Adrenal gland (tissue), 12 donors: Measurements from ENCODE around the gene COL15A1. TPM values are rescaled to one million over a fixed set of nuclear protein-coding genes. Genes with fewer than 3 reads are reported as not detected.

Experiments
- DNase-seq, 7 donors: peaks; one replicate each; pipeline ENCODE4 v3.0.0-alpha.2; 2019 to 2020
- H3K27ac ChIP-seq, 5 donors: fragments of 200-600 bp; sonication (generic) in 4 of 5; 1 replicate in 3 of 5; 2 replicates in 2 of 5; pipeline versions ENCODE4 v1.5.1 to v1.8.0; 2016 to 2020; ENCODE audit warnings: mild to moderate bottlenecking in 1 of 5
- H3K27me3 ChIP-seq: fragments of 200-600 bp; 2 replicates; pipeline ENCODE4 v1.8.0; 2021
- H3K36me3 ChIP-seq, 2 donors: fragments of 200-600 bp; replicated peaks in 1 of 2; 1 replicate in 1 of 2; 2 replicates in 1 of 2; pipeline versions ENCODE4 v1.5.1 to v1.8.0; 2018 to 2022
- H3K4me1 ChIP-seq, 2 donors: fragments of 200-600 bp; replicated peaks in 1 of 2; 1 replicate in 1 of 2; 2 replicates in 1 of 2; pipeline versions ENCODE4 v1.5.1 to v1.8.0; 2018 to 2021
- H3K4me3 ChIP-seq, 4 donors: fragments of 200-600 bp; sonication (generic) in 3 of 4; one replicate each; pipeline ENCODE4 v1.5.1; 2016 to 2018
- H3K9me3 ChIP-seq, 3 donors: fragments of 200-600 bp; sonication (generic) in 1 of 3; replicated peaks in 1 of 3; 1 replicate in 2 of 3; 2 replicates in 1 of 3; pipeline versions ENCODE4 v1.5.1 to v1.8.0; 2016 to 2021
- POLR2A ChIP-seq, 2 donors: fragments of 450-650 bp; IDR thresholded peaks; one replicate each; pipeline ENCODE4 v1.6.1; 2017; ENCODE audit warnings: antibody characterized with exemption in 2 of 2, mild to moderate bottlenecking in 2 of 2, moderate library complexity in 1 of 2
- WGBS, 4 donors: extraction: QIAGEN DNeasy Blood & Tissue Kit in 2 of 4; methylation state at CpG; one replicate each; pipeline versions ENCODE4 v1.1.5 to v1.1.7; 2013 to 2017; 5-methylcytosine and 5-hydroxymethylcytosine counted together
- intact Hi-C, 2 donors: fragments of 100-400 bp; cut with DNase I; formaldehyde crosslinking; loops; one replicate each; pipeline versions ENCODE4 v1.14.1 to v1.15.0; 2022 to 2023
- polyA plus RNA-seq, 3 donors: library from polyadenylated mRNA; stranded (reverse); fragments of 200-250 nt in 2 of 3; fragments of 350-450 nt in 1 of 3; fragmentation: Illumina TruSeq in 1 of 3; extraction: RNeasy Lipid Tissue Mini Kit (QIAGEN cat#74804) in 1 of 3; gene quantifications; one replicate each; pipeline ENCODE4 v1.2.3, GENCODE V29; 2013 to 2014
- total RNA-seq, 9 donors: library from RNA; depleted of rRNA in 4 of 9; stranded (reverse); fragments of >200 nt in 4 of 9; fragments of 120-200 nt in 1 of 9; fragmentation: NEBNext Ultra II Directional in 1 of 9; extraction: Animal tissue kit (Norgen Biotek cat#: 25700) in 1 of 9; gene quantifications; one replicate each; pipeline versions ENCODE4 v1.1.0 to v1.2.4, GENCODE V29; 2013 to 2023
- TF ChIP-seq, protein P1 (sequence below), 6 experiments: fragments of 450-650 bp in 4 of 6; fragments of 200-600 bp in 2 of 6; sonication (generic) in 1 of 6; IDR thresholded peaks; 1 replicate in 5 of 6; 2 replicates in 1 of 6; pipeline versions ENCODE4 v1.5.1 to v1.8.0; 2016 to 2021; ENCODE audit warnings: antibody characterized with exemption in 6 of 6, mild to moderate bottlenecking in 2 of 6, moderate library complexity in 1 of 6
- donor health status: healthy with polysubstance abuse.
- donor health status: Bipolar disorder and iron deficiency.
- donor health status: DM: yes; HTN: yes; CAD: no.
- donor health status: DM: no; HTN: no; CAD: no.
- donor health status: DM: no; HTN: no; CAD: no.
- donor health status: DM: yes; HTN: yes; CAD: no.

Gene COL15A1
- total and polyA plus RNA-seq, 12 donors, result 34.8 to 320 (median 101) TPM

DNA sequence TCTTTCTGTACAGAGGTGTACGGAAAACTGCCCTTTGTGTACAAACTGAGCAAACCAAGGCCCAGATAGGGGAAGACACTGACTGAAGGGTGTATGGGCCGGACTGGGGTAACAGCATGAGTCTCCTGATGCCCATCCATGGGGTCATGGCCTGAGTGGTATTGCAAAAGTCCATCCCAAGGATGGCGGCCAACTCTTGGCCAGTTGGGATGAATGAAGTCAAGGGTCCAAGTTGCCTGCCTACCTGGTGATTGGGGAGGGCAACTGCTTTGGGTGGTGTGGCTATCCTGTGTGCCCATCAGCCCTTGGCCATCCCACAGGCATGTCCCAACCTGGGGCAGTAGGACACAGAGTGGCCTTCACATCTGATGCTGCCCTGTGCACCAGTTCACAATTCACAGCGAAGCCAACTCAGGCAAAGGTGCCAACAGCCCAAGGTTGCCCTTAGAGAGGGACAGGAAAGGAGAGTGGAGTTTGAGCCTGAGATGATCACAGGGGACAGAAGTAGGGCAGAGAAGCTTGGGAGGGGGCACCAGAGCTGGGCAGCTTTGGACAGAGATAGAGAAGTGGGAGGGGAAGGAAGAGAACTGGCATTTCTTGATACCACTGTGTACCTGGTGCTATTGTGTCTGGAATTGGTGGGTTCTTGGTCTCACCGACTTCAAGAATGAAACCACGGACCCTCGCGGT is 46.6 kb downstream of the COL15A1 start:
- Histone ChIP-seq H3K27me3 (no peaks in the 10 kb centered on the region), H3K27ac (peak overlapping the region in 2 of 5 donors; percentile 66 to 85), H3K36me3 (peaks cover 0 to 19% of the 10 kb centered on the region in 2 donors), H3K4me1 (peaks cover 2 to 24% of the 10 kb centered on the region in 2 donors), H3K9me3 (no peaks in the 10 kb centered on the region), H3K4me3 (no peak overlapping the region)
- TF ChIP-seq POLR2A (IDR thresholded peaks at IDR 0.05), result no peak
- TF ChIP-seq, protein P1, sequence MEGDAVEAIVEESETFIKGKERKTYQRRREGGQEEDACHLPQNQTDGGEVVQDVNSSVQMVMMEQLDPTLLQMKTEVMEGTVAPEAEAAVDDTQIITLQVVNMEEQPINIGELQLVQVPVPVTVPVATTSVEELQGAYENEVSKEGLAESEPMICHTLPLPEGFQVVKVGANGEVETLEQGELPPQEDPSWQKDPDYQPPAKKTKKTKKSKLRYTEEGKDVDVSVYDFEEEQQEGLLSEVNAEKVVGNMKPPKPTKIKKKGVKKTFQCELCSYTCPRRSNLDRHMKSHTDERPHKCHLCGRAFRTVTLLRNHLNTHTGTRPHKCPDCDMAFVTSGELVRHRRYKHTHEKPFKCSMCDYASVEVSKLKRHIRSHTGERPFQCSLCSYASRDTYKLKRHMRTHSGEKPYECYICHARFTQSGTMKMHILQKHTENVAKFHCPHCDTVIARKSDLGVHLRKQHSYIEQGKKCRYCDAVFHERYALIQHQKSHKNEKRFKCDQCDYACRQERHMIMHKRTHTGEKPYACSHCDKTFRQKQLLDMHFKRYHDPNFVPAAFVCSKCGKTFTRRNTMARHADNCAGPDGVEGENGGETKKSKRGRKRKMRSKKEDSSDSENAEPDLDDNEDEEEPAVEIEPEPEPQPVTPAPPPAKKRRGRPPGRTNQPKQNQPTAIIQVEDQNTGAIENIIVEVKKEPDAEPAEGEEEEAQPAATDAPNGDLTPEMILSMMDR (IDR thresholded peaks at IDR 0.05), result no peak
- intact Hi-C loops, result no loop called here
- WGBS, 4 donors, result 90 to 93% (median 91%) methylated on average over 8 of the region's 8 CpGs
- peak in 2 of 7 donors; percentile 14 to 48 for DNase-seq

DNA sequence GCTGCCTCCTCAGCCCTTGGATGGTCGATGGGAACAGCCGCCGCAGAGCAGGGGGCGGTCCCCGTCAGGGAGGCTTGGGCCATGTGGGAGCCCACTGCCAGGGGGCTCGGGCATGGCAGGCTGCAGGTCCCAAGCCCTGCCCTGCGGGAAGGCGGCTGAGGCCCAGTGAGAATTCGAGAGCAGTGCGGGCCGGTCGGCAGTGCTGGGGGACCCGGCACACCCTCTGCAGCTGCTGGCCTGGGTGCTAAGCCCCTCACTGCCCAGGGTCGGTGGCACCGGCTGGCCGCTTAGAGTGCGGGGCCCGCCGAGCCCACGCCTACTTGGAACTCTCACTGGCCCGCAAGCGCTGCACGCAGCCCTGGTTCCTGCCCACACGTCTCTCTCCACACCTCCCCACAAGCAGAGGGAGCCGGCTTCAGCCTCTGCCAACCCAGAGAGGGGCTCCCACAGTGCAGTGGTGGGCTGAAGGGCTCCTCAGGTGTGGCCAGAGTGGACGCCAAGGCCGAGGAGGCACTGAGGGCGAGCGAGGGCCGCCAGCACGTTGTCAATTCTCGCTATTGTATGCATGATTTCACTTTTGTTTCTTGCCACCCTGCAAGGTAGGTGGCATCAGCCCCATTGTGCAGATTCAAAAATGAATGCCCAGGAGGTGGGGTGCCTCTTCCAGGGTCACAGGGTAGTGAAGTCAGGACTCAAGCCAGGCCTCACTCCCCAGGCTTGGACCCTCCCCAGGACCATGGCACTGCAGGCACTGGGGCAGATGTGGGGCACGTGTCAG is 48.6 kb downstream of the COL15A1 start:
- intact Hi-C loops, result no loop called here
- Histone ChIP-seq H3K27me3 (no peaks in the 10 kb centered on the region), H3K4me1 (peaks cover 6 to 31% of the 10 kb centered on the region in 2 donors), H3K36me3 (peaks cover 0 to 14% of the 10 kb centered on the region in 2 donors), H3K4me3 (no peak overlapping the region), H3K9me3 (no peaks in the 10 kb centered on the region), H3K27ac (no peak overlapping the region)
- 94 to 97% (median 96%) methylated on average over 21 to 33 of the region's 33 CpGs for WGBS, 4 donors
- TF ChIP-seq, protein P1 (IDR thresholded peaks at IDR 0.05), result no peak
- TF ChIP-seq POLR2A (IDR thresholded peaks at IDR 0.05), result no peak
- DNase-seq, result peak in 2 of 7 donors; percentile 16 to 43

DNA sequence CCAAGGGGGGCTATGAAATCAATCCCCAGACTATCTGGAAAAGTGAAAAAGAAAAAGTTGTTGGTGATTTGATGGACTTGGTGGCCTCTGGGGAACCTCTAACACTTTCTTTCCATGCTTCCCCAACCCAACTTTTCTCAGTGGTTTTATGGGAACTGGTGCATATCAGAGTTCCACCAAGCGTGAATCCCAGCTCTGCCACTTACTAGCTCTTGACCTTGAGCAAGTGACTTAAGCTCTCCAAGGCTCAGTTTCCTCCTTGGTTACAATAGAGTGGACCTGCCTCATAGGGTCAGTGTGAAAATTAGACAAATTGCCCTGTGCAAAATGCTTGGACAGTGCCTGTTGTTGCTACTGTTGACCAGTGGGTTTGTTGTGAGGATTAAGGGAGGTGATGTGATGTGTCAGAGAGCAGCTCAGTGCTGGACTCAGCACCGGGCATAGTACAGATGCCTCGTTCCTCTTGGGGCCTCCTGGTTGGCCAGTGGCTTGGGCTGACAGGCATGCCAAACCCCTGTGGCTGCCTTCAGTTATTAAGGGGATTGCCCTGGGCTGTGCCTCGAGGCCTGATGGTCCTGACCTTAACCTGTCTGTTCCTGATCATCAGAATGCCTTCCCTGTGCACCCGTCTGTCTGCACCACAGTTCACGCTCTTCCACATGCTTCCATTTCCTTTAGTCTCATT is 49.3 kb downstream of the COL15A1 start:
- Histone ChIP-seq H3K9me3 (no peaks in the 10 kb centered on the region), H3K36me3 (peaks cover 0 to 12% of the 10 kb centered on the region in 2 donors), H3K27ac (peak overlapping the region in 1 of 5 donors; percentile 5), H3K4me1 (peaks cover 6 to 38% of the 10 kb centered on the region in 2 donors), H3K27me3 (no peaks in the 10 kb centered on the region), H3K4me3 (no peak overlapping the region)
- intact Hi-C loops, result no loop called here
- TF ChIP-seq, protein P1 (IDR thresholded peaks at IDR 0.05), result no peak
- no peak for TF ChIP-seq POLR2A (IDR thresholded peaks at IDR 0.05)
- 70 to 88% (median 83%) methylated on average over 6 of the region's 6 CpGs for WGBS, 4 donors
- peak in 2 of 7 donors; percentile 12 to 40 for DNase-seq

DNA sequence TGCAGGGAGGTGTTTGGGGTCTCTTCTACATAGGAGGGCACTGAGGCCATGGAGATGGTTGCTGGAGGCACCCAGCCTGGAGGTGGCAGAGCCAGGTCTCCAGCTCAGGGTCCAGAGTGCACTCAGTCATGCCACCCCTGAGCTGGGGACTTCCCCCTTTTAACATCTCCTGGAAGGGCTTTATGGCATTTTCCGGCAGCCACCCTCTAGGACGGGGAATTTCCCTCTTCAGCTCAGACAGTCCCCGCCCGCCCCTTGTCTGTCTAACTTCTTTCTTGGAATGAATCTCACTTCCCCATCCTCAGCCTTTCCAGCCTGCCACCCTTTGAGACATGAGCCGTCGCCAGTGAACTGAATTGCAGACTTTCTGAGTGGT is 49.9 kb downstream of the COL15A1 start:
- Histone ChIP-seq H3K36me3 (peaks cover 0 to 10% of the 10 kb centered on the region in 2 donors), H3K4me3 (no peak overlapping the region), H3K4me1 (peaks cover 6 to 43% of the 10 kb centered on the region in 2 donors), H3K27ac (peak overlapping the region in 1 of 5 donors; percentile 5), H3K9me3 (no peaks in the 10 kb centered on the region), H3K27me3 (no peaks in the 10 kb centered on the region)
- DNase-seq, result peak in 5 of 7 donors; percentile 18 to 63 (median 43)
- intact Hi-C loops, result no loop called here
- TF ChIP-seq POLR2A (IDR thresholded peaks at IDR 0.05), result no peak
- TF ChIP-seq, protein P1 (IDR thresholded peaks at IDR 0.05), result no peak
- WGBS, 4 donors, result 71 to 79% (median 76%) methylated on average over 6 of the region's 6 CpGs
